IMR-90 (cell line): Measurements from ENCODE around the gene LRRC42. TPM values are rescaled to one million over a fixed set of nuclear protein-coding genes. Genes with fewer than 3 reads are reported as not detected.

Source experiments
- ATAC-seq: fragments of 200-7000 bp; cut with Tn5 transposase; 2 replicates; pipeline ENCODE4 v1.9.1; 2020; ENCODE audit warnings: low read depth, mild to moderate bottlenecking, moderate library complexity
- BruUV-seq: library from RNA; stranded (reverse); fragments of 400-500 nt; replicated peaks from 2 replicates; lab custom pipeline; 2021; lab: Mats Ljungman, UMichigan
- CTCF ChIA-PET: fragments of 300-600 bp; formaldehyde crosslinking; extraction: SDS; loops from one replicate; lab custom pipeline; 2021; ENCODE audit warnings: antibody characterized with exemption; lab: Yijun Ruan, JAX
- POLR2A ChIA-PET: fragments of 300-600 bp; sonication (Branson Sonifier 250); formaldehyde crosslinking; loops from one replicate; lab custom pipeline; 2022; ENCODE audit warnings: antibody characterized with exemption; ENCODE audit not compliant: unreplicated experiment; lab: Charles Lee
- DNase-seq: peaks from one replicate; pipeline ENCODE4 v3.0.0; 2013
- H2AFZ ChIP-seq: replicated peaks from 2 replicates; pipeline ENCODE3; 2013; ENCODE audit warnings: low read length, mild to moderate bottlenecking; ENCODE audit not compliant: poor library complexity
- H2AK5ac ChIP-seq: 2 replicates; pipeline ENCODE4 v1.6.1; 2013; ENCODE audit warnings: low read depth, low read length, inconsistent platforms
- H2AK9ac ChIP-seq: replicated peaks from 2 replicates; pipeline ENCODE3; 2013; ENCODE audit warnings: mild to moderate bottlenecking, low read depth, low read length, moderate library complexity; ENCODE audit not compliant: poor library complexity
- H2BK120ac ChIP-seq: 2 replicates; pipeline ENCODE4 v1.6.1; 2013; ENCODE audit warnings: low read depth, low read length, inconsistent platforms
- H2BK15ac ChIP-seq: 3 replicates; pipeline ENCODE4 v1.6.1; 2013; ENCODE audit warnings: low read depth, low read length, inconsistent platforms
- H2BK20ac ChIP-seq: 2 replicates; pipeline ENCODE4 v1.6.1; 2013; ENCODE audit warnings: low read depth, mild to moderate bottlenecking, inconsistent platforms, low read length, moderate library complexity
- H2BK5ac ChIP-seq: 2 replicates; pipeline ENCODE4 v1.6.1; 2013; ENCODE audit warnings: mild to moderate bottlenecking, low read depth, low read length, inconsistent platforms; ENCODE audit not compliant: poor library complexity, severe bottlenecking
- H3K14ac ChIP-seq: replicated peaks from 2 replicates; pipeline ENCODE4 v1.6.1; 2013; ENCODE audit warnings: low read depth, low read length, inconsistent platforms
- H3K18ac ChIP-seq: 2 replicates; pipeline ENCODE4 v1.6.1; 2013; ENCODE audit warnings: low read depth, low read length, control low read depth
- H3K23ac ChIP-seq: 2 replicates; pipeline ENCODE4 v1.6.1; 2013; ENCODE audit warnings: low read depth, low read length, inconsistent platforms
- H3K27ac ChIP-seq: 2 replicates; pipeline ENCODE4 v1.5.1; 2013; ENCODE audit warnings: mild to moderate bottlenecking, control low read depth, low read length; ENCODE audit not compliant: insufficient read depth
- H3K27me3 ChIP-seq: 2 replicates; pipeline ENCODE4 v1.6.1; 2013; ENCODE audit warnings: low read length; ENCODE audit not compliant: control insufficient read depth, insufficient read depth
- H3K36me3 ChIP-seq: 2 replicates; pipeline ENCODE4 v1.6.1; 2013; ENCODE audit warnings: low read length, mixed read lengths; ENCODE audit not compliant: control insufficient read depth, insufficient read depth
- H3K4ac ChIP-seq: 2 replicates; pipeline ENCODE4 v1.6.1; 2013; ENCODE audit warnings: low read depth, low read length, inconsistent platforms
- H3K4me1 ChIP-seq: 2 replicates; pipeline ENCODE4 v1.6.1; 2013; ENCODE audit warnings: low read length, mixed read lengths; ENCODE audit not compliant: control insufficient read depth, insufficient read depth
- H3K4me2 ChIP-seq: 2 replicates; pipeline ENCODE4 v1.6.1; 2013; ENCODE audit warnings: low read depth, mild to moderate bottlenecking, control low read depth, low read length, moderate library complexity
- H3K4me3 ChIP-seq: 2 replicates; pipeline ENCODE4 v1.5.1; 2013; ENCODE audit warnings: low read depth, mild to moderate bottlenecking, control low read depth, low read length, moderate library complexity; ENCODE audit not compliant: insufficient read depth
- H3K56ac ChIP-seq: 2 replicates; pipeline ENCODE4 v1.6.1; 2013; ENCODE audit warnings: low read length, inconsistent platforms; ENCODE audit not compliant: insufficient read depth; ENCODE audit errors: extremely low read depth
- H3K79me1 ChIP-seq, 2 experiments: 2 replicates each; pipeline ENCODE4 v1.6.1; 2013; ENCODE audit warnings: low read length in 2 of 2, inconsistent platforms in 1 of 2, low read depth in 1 of 2
- H3K9ac ChIP-seq: 2 replicates; pipeline ENCODE4 v1.6.1; 2013; ENCODE audit warnings: low read depth, low read length, control low read depth
- H3K9me1 ChIP-seq: 2 replicates; pipeline ENCODE4 v1.6.1; 2013; ENCODE audit warnings: low read length, inconsistent platforms; ENCODE audit not compliant: insufficient read depth
- H3K9me3 ChIP-seq: 2 replicates; pipeline ENCODE4 v1.6.1; 2013; ENCODE audit warnings: low read length; ENCODE audit not compliant: control insufficient read depth, insufficient read depth
- H4K20me1 ChIP-seq: 2 replicates; pipeline ENCODE4 v1.6.1; 2013; ENCODE audit warnings: low read length, inconsistent platforms; ENCODE audit not compliant: insufficient read depth
- H4K5ac ChIP-seq: 2 replicates; pipeline ENCODE4 v1.6.1; 2013; ENCODE audit warnings: mild to moderate bottlenecking, low read depth, low read length, control low read depth
- H4K8ac ChIP-seq, 2 experiments: 2 replicates each; pipeline ENCODE4 v1.6.1; 2013; ENCODE audit warnings: low read depth in 2 of 2, low read length in 2 of 2, control low read depth in 1 of 2, inconsistent platforms in 1 of 2
- H4K91ac ChIP-seq: 2 replicates; pipeline ENCODE4 v1.6.1; 2013; ENCODE audit warnings: low read depth, low read length, inconsistent platforms; ENCODE audit not compliant: insufficient read depth
- FOS ChIP-seq: fragments of 150-350 bp; IDR thresholded peaks from 2 replicates; pipeline ENCODE4 v1.6.1; 2016; ENCODE audit warnings: low read depth, low read length
- WGBS, 2 experiments: methylation state at CpG; one replicate each; pipeline versions ENCODE4 v1.1.5 to v1.1.7; 2013; ENCODE audit warnings: missing lambda C conversion rate in 2 of 2; ENCODE audit not compliant: insufficient read length in 1 of 2; ENCODE audit errors: extremely low coverage in 2 of 2; 5-methylcytosine and 5-hydroxymethylcytosine counted together
- dilution Hi-C: fragments of 300-500 bp; cut with HindIII; formaldehyde crosslinking; loops from one replicate; pipeline ENCODE4 v1.14.3; 2018; ENCODE audit warnings: low sequenced_read_pairs; ENCODE audit not compliant: unreplicated experiment
- in situ Hi-C: fragments of 300-500 bp; cut with MboI; formaldehyde crosslinking; loops from 3 replicates; pipeline ENCODE4 v1.14.3; 2019; ENCODE audit warnings: low sequenced_read_pairs, inconsistent platforms, mixed read lengths
- intact Hi-C: fragments of 100-400 bp; cut with micrococcal nuclease; formaldehyde crosslinking; loops from 2 replicates; pipeline ENCODE4 v1.10.0; 2022
- polyA plus RNA-seq, 3 experiments: library from polyadenylated mRNA; depleted of rRNA; stranded (reverse); fragments of >200 nt; gene quantifications; 2 replicates each; pipeline ENCODE4 v1.2.3, GENCODE V29; 2012; ENCODE audit warnings: low replicate concordance in 1 of 3
- total RNA-seq: library from RNA; depleted of rRNA; stranded (reverse); fragments of >200 nt; gene quantifications from 2 replicates; pipeline ENCODE4 v1.2.3, GENCODE V29; 2012

Gene LRRC42
- total and polyA plus RNA-seq, 2 of the 4 experiments (the other 2 are of a cell fraction): 39.9 to 47.5 TPM

- no peak for TF ChIP-seq FOS
- Histone ChIP-seq H3K9ac (no peak overlapping the region), H3K18ac (no peak overlapping the region), H3K14ac (no peak overlapping the region), H2BK15ac (no peak overlapping the region), H3K79me1 (no peaks in the 10 kb centered on the region), H3K4me3 (no peak overlapping the region), H3K56ac (no peak overlapping the region), H3K23ac (no peak overlapping the region), H4K5ac (no peak overlapping the region), H4K8ac (no peak overlapping the region), H3K4me1 (no peaks in the 10 kb centered on the region), H3K9me3 (peaks cover 2% of the 10 kb centered on the region; the same call in 1 of the 2 replicates), H2BK5ac (no peak overlapping the region), H2AK9ac (no peak overlapping the region), H3K27ac (no peak overlapping the region), H4K20me1 (no peaks in the 10 kb centered on the region), H4K91ac (no peak overlapping the region), H2BK20ac (no peak overlapping the region), H3K27me3 (peaks cover 61% of the 10 kb centered on the region), H3K36me3 (no peaks in the 10 kb centered on the region), H3K4me2 (no peak overlapping the region), H2AK5ac (no peak overlapping the region), H2AFZ (no peak overlapping the region), H2BK120ac (no peak overlapping the region), H3K4ac (no peak overlapping the region), H3K9me1 (peaks cover 3% of the 10 kb centered on the region; the same call in 1 of the 2 replicates)
- DNase-seq: no peak
- in situ Hi-C loops: no loop called here
- dilution Hi-C loops: no loop called here
- ATAC-seq: no peak
- POLR2A ChIA-PET: interaction anchor here (0.6 kb wide), 1 partner anchor 131 kb away, joined by 3 read pairs; no protein-coding TSS in a partner anchor
- WGBS, 2 experiments: no CpG with 5 or more reads among the region's 4 CpGs
- BruUV-seq: no TSS peak
- intact Hi-C loops: no loop called here
- CTCF ChIA-PET: no interaction called here
These were observed 61.5 kb downstream of the LRRC42 start for GRCh38 chr1:54007613-54008012.
